CD4-positive, CD25-positive, alpha-beta regulatory T cell (primary cell): ENCODE results near the gene CENPP. TPM values are rescaled to one million over a fixed set of nuclear protein-coding genes. Genes with fewer than 3 reads are reported as not detected.

Experiments
- ATAC-seq, 2 donors: fragments of 150-1000 bp; cut with Tn5 transposase; one replicate each; pipeline ENCODE4 v1.10.0; 2021; ENCODE audit warnings: low read depth in 2 of 2, moderate number of reproducible peaks in 2 of 2, moderate library complexity in 1 of 2
- DNase-seq, 3 donors: peaks; one replicate each; pipeline versions ENCODE4 v3.0.0 to v3.0.0-alpha.2; 2012 to 2022; ENCODE audit warnings: mixed read lengths in 1 of 3
- H3K27ac ChIP-seq: one replicate; pipeline ENCODE4 v1.7.0; 2013; ENCODE audit warnings: mild to moderate bottlenecking, low read length; ENCODE audit not compliant: insufficient read depth, poor library complexity, severe bottlenecking
- H3K27me3 ChIP-seq: one replicate; pipeline ENCODE4 v1.7.0; 2013; ENCODE audit warnings: low read length; ENCODE audit not compliant: control insufficient read depth, insufficient read depth
- H3K36me3 ChIP-seq: one replicate; pipeline ENCODE4 v1.7.0; 2013; ENCODE audit warnings: mild to moderate bottlenecking, low read length, moderate library complexity; ENCODE audit not compliant: control insufficient read depth, insufficient read depth
- H3K4me1 ChIP-seq: 2 replicates; pipeline ENCODE4 v1.7.0; 2013; ENCODE audit warnings: mild to moderate bottlenecking, low read length; ENCODE audit not compliant: insufficient read depth, control insufficient read depth, poor library complexity, severe bottlenecking
- H3K4me3 ChIP-seq: one replicate; pipeline ENCODE4 v1.7.0; 2013; ENCODE audit warnings: low read depth, mild to moderate bottlenecking, low read length, moderate library complexity
- H3K9me3 ChIP-seq, 2 experiments: 1 replicate in 1 of 2; 2 replicates in 1 of 2; pipeline ENCODE4 v1.7.0; 2013; ENCODE audit warnings: low read length in 2 of 2, mild to moderate bottlenecking in 1 of 2, moderate library complexity in 1 of 2; ENCODE audit not compliant: control insufficient read depth in 2 of 2
- H3K27ac Mint-ChIP-seq, 3 donors: one replicate each; pipeline ENCODE4 v1.8.0; 2020 to 2022; ENCODE audit warnings: mild to moderate bottlenecking in 3 of 3, mixed read lengths in 3 of 3, moderate library complexity in 2 of 3
- H3K27me3 Mint-ChIP-seq: one replicate; pipeline ENCODE4 v1.8.0; 2022; ENCODE audit warnings: mild to moderate bottlenecking, mixed read lengths
- H3K36me3 Mint-ChIP-seq: one replicate; pipeline ENCODE4 v1.8.0; 2020; ENCODE audit warnings: mixed read lengths
- H3K4me1 Mint-ChIP-seq, 4 donors: one replicate each; pipeline ENCODE4 v1.8.0; 2020 to 2022; ENCODE audit warnings: mixed read lengths in 4 of 4, mild to moderate bottlenecking in 1 of 4
- H3K4me3 Mint-ChIP-seq, 4 donors: one replicate each; pipeline ENCODE4 v1.8.0; 2020 to 2022; ENCODE audit warnings: mild to moderate bottlenecking in 4 of 4, mixed read lengths in 4 of 4, moderate library complexity in 3 of 4
- H3K9me3 Mint-ChIP-seq, 7 donors: one replicate each; pipeline ENCODE4 v1.8.0; 2020 to 2022; ENCODE audit warnings: mixed read lengths in 7 of 7, mild to moderate bottlenecking in 3 of 7, moderate library complexity in 2 of 7
- polyA plus RNA-seq, 4 donors: library from polyadenylated mRNA; unstranded; fragments of 300-500 nt; fragmentation: Illumina TruSeq; gene quantifications; one replicate each; pipeline ENCODE4 v1.2.3, GENCODE V29; 2021
- total RNA-seq: library from RNA; stranded (reverse); gene quantifications from one replicate; pipeline ENCODE4 v1.2.3, GENCODE V29; 2022

Gene CENPP
- 6.1 TPM for total RNA-seq
- polyA plus RNA-seq = 1 to 10 TPM; 2.7 to 5.3 (median 3.8) TPM

- H3K36me3 ChIP-seq = peaks cover 25% of the 10 kb centered on the region
Observed at GRCh38 chr9:92325269-92325990, at the start of gene CENPP, which contains the start of gene NOL8. Gene CENPP (plus strand): TSS chr9:92325953. Gene NOL8 (minus strand): TSS chr9:92325350. CDS start chr9:92324161, 1,189 bp downstream.

GRCh38 chr9:92276331-92277032 is 49.3 kb upstream of the CENPP start:
- Histone ChIP-seq H3K4me1 (peaks cover 6% of the 10 kb centered on the region), H3K9me3 (no peaks in the 10 kb centered on the region), H3K36me3 (peaks cover 96% of the 10 kb centered on the region), H3K27ac (peak overlapping the region; percentile 24), H3K4me3 (peak overlapping the region; percentile 8), H3K27me3 (no peaks in the 10 kb centered on the region)
- ATAC-seq (no peak), DNase-seq (peak in 1 of 3 donors; percentile 36)
- H3K27ac Mint-ChIP-seq = peak overlapping the region; percentile 84 to 88 (median 86)
- no peaks in the 10 kb centered on the region for H3K27me3 Mint-ChIP-seq
- peaks cover 0 to 27% (median 20%) of the 10 kb centered on the region in 4 donors for H3K4me1 Mint-ChIP-seq
- H3K9me3 Mint-ChIP-seq = no peaks in the 10 kb centered on the region
- peak overlapping the region in 2 of 4 donors; percentile 35 to 37 for H3K4me3 Mint-ChIP-seq
- peaks cover 51% of the 10 kb centered on the region for H3K36me3 Mint-ChIP-seq

More at GRCh38 chr9:92325269-92325990, at the start of gene CENPP, which contains the start of gene NOL8:
- H3K27ac Mint-ChIP-seq = peak within 1 kb of the TSS; percentile 98 to 100 (median 99)
- ATAC-seq = peak; percentile 96
- Histone ChIP-seq H3K9me3 (no peaks in the 10 kb centered on the region), H3K4me1 (peaks cover 22% of the 10 kb centered on the region), H3K27ac (peak within 1 kb of the TSS; percentile 92), H3K27me3 (no peaks in the 10 kb centered on the region), H3K4me3 (peak within 1 kb of the TSS; percentile 99)
- peaks cover 5% of the 10 kb centered on the region for H3K27me3 Mint-ChIP-seq
- peaks cover 18% of the 10 kb centered on the region for H3K36me3 Mint-ChIP-seq
- H3K4me3 Mint-ChIP-seq = peak within 1 kb of the TSS; percentile 92 to 100 (median 99)
- H3K4me1 Mint-ChIP-seq = peaks cover 17 to 50% (median 33%) of the 10 kb centered on the region in 4 donors
- no peaks in the 10 kb centered on the region for H3K9me3 Mint-ChIP-seq
- DNase-seq = peak; percentile 77 to 94 (median 91)

DNA sequence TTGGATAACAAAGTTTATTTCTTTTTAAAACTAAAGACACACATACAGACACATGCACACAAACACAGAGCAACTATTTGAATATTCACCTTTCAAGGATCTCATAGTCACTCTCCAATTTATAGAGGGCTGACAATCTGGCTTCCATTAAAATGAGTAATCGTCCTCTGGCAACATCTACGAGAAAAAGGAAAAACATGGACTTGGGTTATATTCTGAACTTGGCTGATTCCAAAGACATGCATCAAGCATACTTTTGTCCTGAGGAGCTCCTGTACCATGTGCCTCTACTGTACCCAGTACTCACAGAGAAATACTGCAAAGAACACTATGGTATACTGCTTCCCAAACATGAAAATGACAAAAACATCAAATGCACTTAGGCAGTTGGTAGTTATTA is 47.6 kb upstream of the CENPP start:
- peaks cover 95% of the 10 kb centered on the region for H3K36me3 ChIP-seq
- Mint-ChIP-seq H3K4me1 (peaks cover 0 to 30% (median 19%) of the 10 kb centered on the region in 4 donors), H3K4me3 (no peak overlapping the region), H3K27me3 (no peaks in the 10 kb centered on the region), H3K9me3 (no peaks in the 10 kb centered on the region), H3K27ac (peak overlapping the region in 1 of 3 donors; percentile 88), H3K36me3 (peaks cover 50% of the 10 kb centered on the region)
- H3K4me3 ChIP-seq = no peak overlapping the region
- no peaks in the 10 kb centered on the region for H3K9me3 ChIP-seq
- no peak for ATAC-seq
- DNase-seq = no peak
- H3K4me1 ChIP-seq = peaks cover 6% of the 10 kb centered on the region
- no peak overlapping the region for H3K27ac ChIP-seq
- H3K27me3 ChIP-seq = no peaks in the 10 kb centered on the region

GRCh38 chr9:92279302-92279701 is 46.5 kb upstream of the CENPP start:
- ATAC-seq = no peak
- H3K27me3 ChIP-seq = no peaks in the 10 kb centered on the region
- H3K36me3 Mint-ChIP-seq = peaks cover 47% of the 10 kb centered on the region
- H3K4me3 ChIP-seq = no peak overlapping the region
- peaks cover 89% of the 10 kb centered on the region for H3K36me3 ChIP-seq
- H3K27ac Mint-ChIP-seq = peak overlapping the region in 2 of 3 donors; percentile 17 to 30
- H3K4me1 Mint-ChIP-seq = peaks cover 4 to 30% (median 15%) of the 10 kb centered on the region in 4 donors
- H3K27me3 Mint-ChIP-seq = no peaks in the 10 kb centered on the region
- H3K4me1 ChIP-seq = peaks cover 6% of the 10 kb centered on the region
- H3K4me3 Mint-ChIP-seq = no peak overlapping the region
- H3K9me3 ChIP-seq = no peaks in the 10 kb centered on the region
- H3K27ac ChIP-seq = no peak overlapping the region
- DNase-seq = no peak
- no peaks in the 10 kb centered on the region for H3K9me3 Mint-ChIP-seq

DNA sequence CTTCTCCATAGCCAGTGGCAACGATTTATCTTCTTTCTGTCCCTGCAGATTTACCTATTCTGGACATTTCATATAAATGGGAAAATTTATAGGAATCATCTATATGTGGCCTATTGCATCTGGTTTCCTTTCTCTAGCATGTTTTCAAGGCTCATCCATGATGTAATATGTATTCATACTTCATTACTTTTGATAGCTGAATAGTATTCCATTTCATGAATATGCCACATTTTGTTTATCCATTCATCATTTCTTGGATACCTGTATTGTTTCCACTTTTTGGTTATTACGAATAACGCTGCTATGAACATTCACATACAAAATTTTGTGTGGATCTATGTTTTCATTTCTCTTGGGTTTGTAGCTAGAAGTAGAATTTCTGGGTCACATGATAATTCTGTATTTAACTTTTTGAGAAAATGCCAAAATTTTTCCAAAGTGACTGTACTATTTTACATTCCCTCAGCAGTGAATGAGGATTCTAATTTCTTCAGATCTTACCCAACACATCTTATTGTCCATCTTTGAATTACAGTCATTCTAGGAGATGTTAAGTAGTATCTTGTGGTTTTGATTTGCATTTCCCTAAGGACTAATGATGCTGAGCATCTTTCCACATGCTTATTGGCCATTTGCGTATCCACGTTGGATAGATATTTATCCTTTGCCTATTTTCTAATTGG is 35.9 kb upstream of the CENPP start:
- Mint-ChIP-seq H3K4me3 (peak overlapping the region in 1 of 4 donors; percentile 39), H3K9me3 (no peaks in the 10 kb centered on the region), H3K27me3 (peaks cover 5% of the 10 kb centered on the region), H3K27ac (peak overlapping the region in 1 of 3 donors; percentile 37), H3K36me3 (peaks cover 31% of the 10 kb centered on the region), H3K4me1 (peaks cover 26 to 55% (median 52%) of the 10 kb centered on the region in 4 donors)
- Histone ChIP-seq H3K9me3 (no peaks in the 10 kb centered on the region), H3K4me3 (no peak overlapping the region), H3K36me3 (peaks cover 41% of the 10 kb centered on the region), H3K27me3 (no peaks in the 10 kb centered on the region), H3K27ac (no peak overlapping the region), H3K4me1 (peaks cover 33% of the 10 kb centered on the region)
- no peak for ATAC-seq
- DNase-seq = no peak

GRCh38 chr9:92290785-92291429 is 34.8 kb upstream of the CENPP start:
- peaks cover 23 to 64% (median 50%) of the 10 kb centered on the region in 4 donors for H3K4me1 Mint-ChIP-seq
- H3K36me3 ChIP-seq = peaks cover 31% of the 10 kb centered on the region

GRCh38 chr9:92291577-92291976 is 34.2 kb upstream of the CENPP start:
- peaks cover 23 to 68% (median 52%) of the 10 kb centered on the region in 4 donors for H3K4me1 Mint-ChIP-seq
- Histone ChIP-seq H3K27ac (peak overlapping the region; percentile 43), H3K4me1 (peaks cover 37% of the 10 kb centered on the region), H3K27me3 (no peaks in the 10 kb centered on the region), H3K9me3 (no peaks in the 10 kb centered on the region), H3K36me3 (peaks cover 24% of the 10 kb centered on the region), H3K4me3 (peak overlapping the region; percentile 16)
- no peak for ATAC-seq
- peak overlapping the region in 2 of 4 donors; percentile 99 for H3K4me3 Mint-ChIP-seq
- H3K27me3 Mint-ChIP-seq = peaks cover 5% of the 10 kb centered on the region
- peak overlapping the region in 1 of 3 donors; percentile 42 for H3K27ac Mint-ChIP-seq
- peaks cover 21% of the 10 kb centered on the region for H3K36me3 Mint-ChIP-seq
- H3K9me3 Mint-ChIP-seq = no peaks in the 10 kb centered on the region
- DNase-seq = no peak

More at GRCh38 chr9:92290785-92291429, 34.8 kb upstream of the CENPP start:
- peaks cover 5% of the 10 kb centered on the region for H3K27me3 Mint-ChIP-seq
- H3K4me3 Mint-ChIP-seq = peak overlapping the region; percentile 19 to 86 (median 72)
- peaks cover 21% of the 10 kb centered on the region for H3K36me3 Mint-ChIP-seq
- H3K27ac Mint-ChIP-seq = peak overlapping the region; percentile 42 to 69 (median 59)
- Histone ChIP-seq H3K9me3 (no peaks in the 10 kb centered on the region), H3K27ac (peak overlapping the region; percentile 43), H3K27me3 (no peaks in the 10 kb centered on the region), H3K4me1 (peaks cover 37% of the 10 kb centered on the region), H3K4me3 (peak overlapping the region; percentile 16)
- DNase-seq (no peak), ATAC-seq (no peak)
- no peaks in the 10 kb centered on the region for H3K9me3 Mint-ChIP-seq
